Measurements from ENCODE around the gene RCOR1. TPM values are rescaled to one million over a fixed set of nuclear protein-coding genes. Genes with fewer than 3 reads are reported as not detected.

The RCOR1 gene
- polyA plus RNA-seq, 2 of the 4 experiments (the other 2 are of a cell fraction) = 17.7 to 24.7 TPM

GRCh38 chr14:102667703-102668102 lies 75.3 kb downstream of the RCOR1 start:
- WGBS (ENCODE audit: missing lambda C conversion rate) = 89% methylated on average over 2 of the region's 2 CpGs
- DNase-seq (ENCODE audit: low read depth in 1 of 2, low spot score in 1 of 2) (no peak), ATAC-seq (no peak), FAIRE-seq (no peak)
- POLR2A ChIA-PET = no interaction called here
- CTCF ChIA-PET = interaction anchor here (0.9 kb wide), 1 partner anchor 27 kb away, joined by 3 read pairs; no protein-coding TSS in a partner anchor
- no peaks in the 10 kb centered on the region for H3K4me1 ChIP-seq
- no peaks in the 10 kb centered on the region for H3K9me3 ChIP-seq
- H3K4me3 ChIP-seq = no peak overlapping the region
- TF ChIP-seq PHF8 (IDR thresholded peaks at IDR 0.05; ENCODE audit: borderline replicate concordance, low read depth) = no peak
- TF ChIP-seq TFCP2L1 (CRISPR knock-in tag; IDR thresholded peaks at IDR 0.05) = no peak
- TF ChIP-seq MAFK (IDR thresholded peaks at IDR 0.05; ENCODE audit: partially characterized antibody) = no peak
- TF ChIP-seq JUNB (IDR thresholded peaks at IDR 0.05) = no peak
- no peak for TF ChIP-seq ATOH8 (CRISPR knock-in tag; IDR thresholded peaks at IDR 0.05; ENCODE audit: low read depth)
- TF ChIP-seq HOXA7 (CRISPR knock-in tag; IDR thresholded peaks at IDR 0.05) = no peak
- no peak for TF ChIP-seq HMGXB4 (CRISPR knock-in tag; IDR thresholded peaks at IDR 0.05; ENCODE audit: borderline replicate concordance)
- TF ChIP-seq RFX5 (IDR thresholded peaks at IDR 0.05) = no peak
- TF ChIP-seq ESRRA (IDR thresholded peaks at IDR 0.05; ENCODE audit: borderline replicate concordance, low read length) = no peak
- TF ChIP-seq POLR2AphosphoS2 (conservative IDR thresholded peaks at IDR 0.05; ENCODE audit: low read length) = no peak
- TF ChIP-seq FOSB (CRISPR knock-in tag; IDR thresholded peaks at IDR 0.05) = no peak
- TF ChIP-seq NFE2L2 (conservative IDR thresholded peaks at IDR 0.05; ENCODE audit: low read length) = no peak
- TF ChIP-seq RCOR1 (IDR thresholded peaks at IDR 0.05; ENCODE audit: low read depth, low read length) = no peak
- TF ChIP-seq RNF2 (IDR thresholded peaks at IDR 0.05; ENCODE audit: borderline replicate concordance, low read depth) = no peak
- no peak for TF ChIP-seq CHD4 (IDR thresholded peaks at IDR 0.05; ENCODE audit: borderline replicate concordance)
- TF ChIP-seq FOXS1 (CRISPR knock-in tag; IDR thresholded peaks at IDR 0.05) = no peak
- TF ChIP-seq GATA3 (IDR thresholded peaks at IDR 0.05; ENCODE audit: borderline replicate concordance) = no peak
- no peak for TF ChIP-seq ZC3H11A (IDR thresholded peaks at IDR 0.05)
- TF ChIP-seq BCL3 (IDR thresholded peaks at IDR 0.05) = no peak
- H3K4me2 ChIP-seq = no peak overlapping the region
- H3K27ac ChIP-seq = no peak overlapping the region

GRCh38 chr14:102668291-102668873 lies 75.9 kb downstream of the RCOR1 start:
- TF ChIP-seq PBX3 (IDR thresholded peaks at IDR 0.05) = no peak
- TF ChIP-seq JUN (IDR thresholded peaks at IDR 0.05) = no peak
- no peak for TF ChIP-seq TFCP2L1 (CRISPR knock-in tag; IDR thresholded peaks at IDR 0.05)
- TF ChIP-seq RAD21 (conservative IDR thresholded peaks at IDR 0.05 in 1 of 2, IDR thresholded peaks at IDR 0.05 in 1 of 2) = no peak
- no peak for TF ChIP-seq USF2 (IDR thresholded peaks at IDR 0.05)
- TF ChIP-seq POLR2AphosphoS2 (conservative IDR thresholded peaks at IDR 0.05; ENCODE audit: low read length) = no peak
- no peak for TF ChIP-seq TP53 (CRISPR knock-in tag; IDR thresholded peaks at IDR 0.05)
- TF ChIP-seq HMGXB4 (CRISPR knock-in tag; IDR thresholded peaks at IDR 0.05; ENCODE audit: borderline replicate concordance) = no peak
- no peak for TF ChIP-seq CEBPB (IDR thresholded peaks at IDR 0.05)
- no peak for TF ChIP-seq ZFP36 (IDR thresholded peaks at IDR 0.05; ENCODE audit: borderline replicate concordance, partially characterized antibody)
- TF ChIP-seq EP300 (IDR thresholded peaks at IDR 0.05) = no peak
- no peak for TF ChIP-seq NPAS2 (CRISPR knock-in tag; IDR thresholded peaks at IDR 0.05; ENCODE audit: borderline replicate concordance)
- no peak for TF ChIP-seq FOXS1 (CRISPR knock-in tag; IDR thresholded peaks at IDR 0.05)
- no peak for TF ChIP-seq HEYL (CRISPR knock-in tag; IDR thresholded peaks at IDR 0.05)
- TF ChIP-seq JUNB (IDR thresholded peaks at IDR 0.05) = no peak
- no peak for TF ChIP-seq HOXA7 (CRISPR knock-in tag; IDR thresholded peaks at IDR 0.05)
- no peak for TF ChIP-seq CHD2 (IDR thresholded peaks at IDR 0.05; ENCODE audit: low read length, partially characterized antibody)
- no peak for DNase-seq (ENCODE audit: low read depth in 1 of 2, low spot score in 1 of 2)
- Histone ChIP-seq H3K4me2 (no peak overlapping the region), H3K27ac (no peak overlapping the region), H3K9me3 (no peaks in the 10 kb centered on the region), H3K4me1 (no peaks in the 10 kb centered on the region), H3K4me3 (no peak overlapping the region)
- ATAC-seq = no peak
- 92% methylated on average over 9 of the region's 9 CpGs for WGBS (ENCODE audit: missing lambda C conversion rate)
- POLR2A ChIA-PET = no interaction called here
- FAIRE-seq = no peak
- CTCF ChIA-PET = no interaction called here

All from A549 (cell line).